ENCODE results near the gene KIF16B. TPM values are rescaled to one million over a fixed set of nuclear protein-coding genes. Genes with fewer than 3 reads are reported as not detected.

Gene KIF16B
- total RNA-seq, 4 donors from 2014 or later, result 22.2 to 59.2 (median 31.4) TPM

GRCh38 chr20:16589623-16590022, 16.4 kb upstream of the KIF16B start:
- intact Hi-C loops (cut with DNase I; ENCODE audit: low total_unique reads), result no loop called here
- 89 to 95% methylated on average over 9 of the region's 9 CpGs for WGBS, 2 donors
- no peak for DNase-seq (ENCODE audit: low spot score in 2 of 2)
- TF ChIP-seq POLR2A (IDR thresholded peaks at IDR 0.05), result no peak
- TF ChIP-seq CTCF (IDR thresholded peaks at IDR 0.05), result no peak
- H3K4me3 ChIP-seq (ENCODE audit: low read depth, poor library complexity, severe bottlenecking), result no peak overlapping the region

GRCh38 chr20:16588241-16588640, 15.0 kb upstream of the KIF16B start:
- no peak overlapping the region for H3K4me3 ChIP-seq (ENCODE audit: low read depth, poor library complexity, severe bottlenecking)
- WGBS, 2 donors, result 80 to 83% methylated on average over 5 of the region's 5 CpGs
- DNase-seq (ENCODE audit: low spot score in 2 of 2), result no peak
- intact Hi-C loops (cut with DNase I; ENCODE audit: low total_unique reads), result no loop called here
- TF ChIP-seq CTCF (IDR thresholded peaks at IDR 0.05), result no peak
- no peak for TF ChIP-seq POLR2A (IDR thresholded peaks at IDR 0.05)

- intact Hi-C loops (cut with DNase I; ENCODE audit: low total_unique reads), result no loop called here
- 80 to 88% methylated on average over 2 of the region's 2 CpGs for WGBS, 2 donors
- no peak for DNase-seq (ENCODE audit: low spot score in 2 of 2)
- H3K4me3 ChIP-seq (ENCODE audit: low read depth, poor library complexity, severe bottlenecking), result no peak overlapping the region
- TF ChIP-seq POLR2A (IDR thresholded peaks at IDR 0.05), result no peak
- no peak for TF ChIP-seq CTCF (IDR thresholded peaks at IDR 0.05)
These were observed 13.8 kb upstream of the KIF16B start for GRCh38 chr20:16587066-16587465.

GRCh38 chr20:16583474-16583873, 10.2 kb upstream of the KIF16B start:
- DNase-seq (ENCODE audit: low spot score in 2 of 2), result no peak
- H3K4me3 ChIP-seq (ENCODE audit: low read depth, poor library complexity, severe bottlenecking), result no peak overlapping the region
- intact Hi-C loops (cut with DNase I; ENCODE audit: low total_unique reads), result no loop called here
- no peak for TF ChIP-seq POLR2A (IDR thresholded peaks at IDR 0.05)
- 70 to 93% methylated on average over 2 of the region's 2 CpGs for WGBS, 2 donors

GRCh38 chr20:16581241-16581640, 8.0 kb upstream of the KIF16B start:
- no peak for TF ChIP-seq CTCF (IDR thresholded peaks at IDR 0.05)
- TF ChIP-seq POLR2A (IDR thresholded peaks at IDR 0.05), result no peak
- DNase-seq (ENCODE audit: low spot score in 2 of 2), result no peak
- WGBS, 2 donors, result 94 to 98% methylated on average over 2 of the region's 2 CpGs
- intact Hi-C loops (cut with DNase I; ENCODE audit: low total_unique reads), result no loop called here
- H3K4me3 ChIP-seq (ENCODE audit: low read depth, poor library complexity, severe bottlenecking), result no peak overlapping the region

DNA sequence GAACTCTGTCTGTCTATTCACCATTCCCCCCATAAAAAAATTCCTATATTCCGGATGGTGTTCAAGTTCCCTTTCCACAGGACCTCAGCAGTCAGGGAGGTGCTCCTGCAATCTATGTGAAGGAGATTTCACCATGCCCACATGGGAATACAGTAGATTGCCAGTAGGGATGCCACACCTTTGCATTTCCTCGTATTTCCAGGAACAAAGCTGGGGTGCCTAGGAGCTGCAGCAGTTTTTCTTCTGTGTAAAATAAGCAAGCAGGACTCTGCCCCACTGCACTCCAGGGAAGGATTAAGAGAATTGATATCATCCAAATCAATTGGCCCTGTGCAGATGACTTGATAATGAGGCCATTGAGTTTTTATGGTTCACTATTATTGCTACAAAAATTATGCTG, 7.4 kb upstream of the KIF16B start:
- intact Hi-C loops (cut with DNase I; ENCODE audit: low total_unique reads), result no loop called here
- no peak for DNase-seq (ENCODE audit: low spot score in 2 of 2)
- H3K4me3 ChIP-seq (ENCODE audit: low read depth, poor library complexity, severe bottlenecking), result no peak overlapping the region
- 19 to 21% methylated on average over 2 of the region's 2 CpGs for WGBS, 2 donors
- TF ChIP-seq CTCF (IDR thresholded peaks at IDR 0.05) (no peak), POLR2A (IDR thresholded peaks at IDR 0.05) (no peak)

Data from lower leg skin (tissue), 4 donors.